HG03097 (cell line): Measurements from ENCODE around the gene CIAO1.

Experiments
- ATAC-seq: cut with Tn5 transposase; IDR thresholded peaks from one replicate; pipeline ENCODE4 v1.9.1; 2021; ENCODE audit not compliant: unreplicated experiment, low FRiP score

CIAO1 gene

DNA sequence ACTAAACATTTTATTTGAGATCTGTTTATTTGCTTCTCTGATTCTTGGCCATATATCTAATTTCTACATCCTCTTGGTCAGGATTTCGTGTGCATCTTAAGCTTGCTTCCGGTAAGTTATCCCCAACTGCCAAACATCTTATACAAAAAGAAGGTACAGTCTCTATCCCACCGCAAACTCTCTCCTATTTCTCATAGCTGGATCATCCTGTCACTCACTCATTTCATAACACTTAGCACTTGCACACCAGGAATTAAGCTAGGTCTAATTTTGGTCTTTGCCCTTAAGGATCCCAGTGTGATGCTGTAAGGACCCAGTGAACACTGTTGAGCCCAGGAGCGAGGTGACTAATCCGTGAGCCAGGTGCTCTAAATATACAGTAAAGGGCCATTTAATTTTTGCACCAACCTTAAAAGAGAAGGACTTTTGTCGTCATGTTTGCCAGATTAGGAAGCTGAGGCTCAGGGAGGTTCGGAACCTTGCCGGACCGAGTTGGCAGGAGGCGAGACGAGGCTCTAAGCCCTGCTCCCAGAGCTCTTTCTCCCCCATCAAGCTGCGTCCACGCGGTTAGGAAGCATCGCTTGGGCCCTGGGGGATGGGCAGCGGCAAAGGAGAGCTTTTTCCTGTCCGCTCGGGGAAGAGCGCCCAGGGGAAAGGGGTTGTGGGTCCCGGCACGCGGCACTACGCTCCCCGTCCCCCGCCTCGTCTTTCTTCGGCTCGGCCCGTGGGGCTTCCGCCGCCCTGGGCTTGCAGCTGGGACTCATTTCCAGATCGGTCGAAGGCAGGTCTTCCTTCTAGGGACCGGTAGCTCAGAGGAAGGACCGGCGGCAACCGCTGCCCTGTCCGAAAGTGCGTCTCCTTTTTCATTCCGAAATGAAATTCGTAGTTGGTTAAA lies 55.0 kb downstream of the CIAO1 start:
- ATAC-seq = peak; percentile 25
